Panc1 (cell line): ENCODE results near the gene ST6GALNAC1.

Experiments
- CTCF ChIP-seq: fragments of 450-650 bp; IDR thresholded peaks from 2 replicates; pipeline ENCODE4 v1.5.1; 2017; ENCODE audit warnings: mild to moderate bottlenecking
- POLR2AphosphoS5 ChIP-seq: IDR thresholded peaks from 2 replicates; pipeline ENCODE4 v1.6.1; 2012; ENCODE audit warnings: mild to moderate bottlenecking, low read depth, low read length, moderate library complexity
- SIN3A ChIP-seq: IDR thresholded peaks from 2 replicates; pipeline ENCODE4 v1.6.1; 2012; ENCODE audit warnings: low read depth, mild to moderate bottlenecking, low read length, moderate library complexity, borderline replicate concordance; ENCODE audit not compliant: insufficient read depth
- TCF7L2 ChIP-seq: IDR thresholded peaks from 2 replicates; pipeline ENCODE4 v1.6.1; 2011; ENCODE audit warnings: mild to moderate bottlenecking, low read depth, low read length, inconsistent platforms

GRCh38 chr17:76635659-76636360 lies 7.7 kb downstream of the ST6GALNAC1 start:
- no peak for TF ChIP-seq POLR2AphosphoS5
- TF ChIP-seq TCF7L2: no peak
- TF ChIP-seq CTCF: no peak
- TF ChIP-seq SIN3A: no peak
